ENCODE data around the gene SPATC1L.
A peak's percentile ranks its signal among the peaks of the same experiment; 100 is the strongest.

The SPATC1L gene

GRCh38 chr21:46159841-46160656 lies 24.2 kb downstream of the SPATC1L start:
- no peak for DNase-seq

GRCh38 chr21:46159390-46159789 lies 24.9 kb downstream of the SPATC1L start:
- no peak for DNase-seq

GRCh38 chr21:46158666-46159300 lies 25.5 kb downstream of the SPATC1L start:
- DNase-seq, result no peak

GRCh38 chr21:46157987-46158451 lies 26.2 kb downstream of the SPATC1L start:
- DNase-seq, result no peak

GRCh38 chr21:46157396-46157986 lies 26.8 kb downstream of the SPATC1L start:
- no peak for DNase-seq

- DNase-seq, result no peak
These were observed 27.6 kb downstream of the SPATC1L start for GRCh38 chr21:46156678-46157077.

GRCh38 chr21:46156378-46156645 lies 27.9 kb downstream of the SPATC1L start:
- DNase-seq, result no peak

- no peak for DNase-seq
These were observed 28.5 kb downstream of the SPATC1L start, which contains the start of gene FTCD for GRCh38 chr21:46155514-46156377. FTCD (minus strand) TSS chr21:46155579; CDS start chr21:46155523, 56 bp downstream.

GRCh38 chr21:46154955-46155513 lies 29.2 kb downstream of the SPATC1L start:
- no peak for DNase-seq

- no peak for DNase-seq
These were observed 29.9 kb downstream of the SPATC1L start for GRCh38 chr21:46154155-46154954.

- peak; percentile 31 for DNase-seq
These were observed 30.8 kb downstream of the SPATC1L start for GRCh38 chr21:46153247-46154154.

- no peak for DNase-seq
These were observed 31.4 kb downstream of the SPATC1L start for GRCh38 chr21:46152927-46153246.

GRCh38 chr21:46151989-46152926 lies 32.0 kb downstream of the SPATC1L start:
- no peak for DNase-seq

GRCh38 chr21:46151261-46151988 lies 32.8 kb downstream of the SPATC1L start:
- DNase-seq, result no peak

- no peak for DNase-seq
These were observed 33.7 kb downstream of the SPATC1L start for GRCh38 chr21:46150491-46151121.

GRCh38 chr21:46150073-46150472 lies 34.2 kb downstream of the SPATC1L start:
- no peak for DNase-seq

- DNase-seq, result no peak
These were observed 34.9 kb downstream of the SPATC1L start for GRCh38 chr21:46149205-46149901.

GRCh38 chr21:46148106-46148505 lies 36.2 kb downstream of the SPATC1L start:
- DNase-seq, result no peak
